NCI-H2081 treated with DMSO at 0.1 percent for 48 hours (cell line): ENCODE results near the gene RELN.
"Not testable (repeated sequence)": the region's sequence is repeated elsewhere in the genome, so short reads cannot be mapped to it uniquely, and the experiment has no call there.

Experiments used
- DNase-seq: peaks from one replicate; lab custom pipeline; 2025; lab: John Stamatoyannopoulos, UW

Gene RELN

GRCh38 chr7:103784646-103785286 lies 204.7 kb downstream of the RELN start:
- DNase-seq, result no peak

- DNase-seq, result no peak
Observed at GRCh38 chr7:103781409-103781808, 208.0 kb downstream of the RELN start.

- not testable (repeated sequence) for DNase-seq
Observed at GRCh38 chr7:103780561-103780960, 208.9 kb downstream of the RELN start.

- no peak for DNase-seq
Observed at GRCh38 chr7:103777440-103777839, 212.0 kb downstream of the RELN start.

GRCh38 chr7:103773726-103774125 lies 215.7 kb downstream of the RELN start:
- no peak for DNase-seq

GRCh38 chr7:103772171-103772773 lies 217.2 kb downstream of the RELN start:
- DNase-seq, result no peak

- DNase-seq, result no peak
Observed at GRCh38 chr7:103771294-103771693, 218.2 kb downstream of the RELN start.

GRCh38 chr7:103766660-103767059 lies 222.8 kb downstream of the RELN start:
- DNase-seq, result no peak

GRCh38 chr7:103765901-103766300 lies 223.6 kb downstream of the RELN start:
- no peak for DNase-seq

- no peak for DNase-seq
Observed at GRCh38 chr7:103764901-103765300, 224.6 kb downstream of the RELN start.

GRCh38 chr7:103762877-103763276 lies 226.6 kb downstream of the RELN start:
- no peak for DNase-seq

GRCh38 chr7:103762065-103762760 lies 227.2 kb downstream of the RELN start:
- DNase-seq, result no peak

- DNase-seq, result no peak
Observed at GRCh38 chr7:103752995-103753394, 236.5 kb downstream of the RELN start.

GRCh38 chr7:103751311-103751880 lies 238.1 kb downstream of the RELN start:
- no peak for DNase-seq

- DNase-seq, result no peak
Observed at GRCh38 chr7:103748680-103749079, 240.8 kb downstream of the RELN start.

- DNase-seq, result no peak
Observed at GRCh38 chr7:103735377-103735776, 254.1 kb downstream of the RELN start.

- no peak for DNase-seq
Observed at GRCh38 chr7:103731169-103731568, 258.3 kb downstream of the RELN start.

GRCh38 chr7:103729026-103729425 lies 260.4 kb downstream of the RELN start:
- no peak for DNase-seq

GRCh38 chr7:103727982-103728610 lies 261.4 kb downstream of the RELN start:
- DNase-seq, result no peak

- DNase-seq, result no peak
Observed at GRCh38 chr7:103719070-103719469, 270.4 kb downstream of the RELN start.

- no peak for DNase-seq
Observed at GRCh38 chr7:103718482-103719061, 270.9 kb downstream of the RELN start.

- DNase-seq, result no peak
Observed at GRCh38 chr7:103717574-103717973, 271.9 kb downstream of the RELN start.
